ENCODE measurements around the gene TRNP1. TPM values are rescaled to one million over a fixed set of nuclear protein-coding genes. Genes with fewer than 3 reads are reported as not detected.

TRNP1 gene
- polyA plus RNA-seq, 1 experiment = 50.7 TPM

DNA sequence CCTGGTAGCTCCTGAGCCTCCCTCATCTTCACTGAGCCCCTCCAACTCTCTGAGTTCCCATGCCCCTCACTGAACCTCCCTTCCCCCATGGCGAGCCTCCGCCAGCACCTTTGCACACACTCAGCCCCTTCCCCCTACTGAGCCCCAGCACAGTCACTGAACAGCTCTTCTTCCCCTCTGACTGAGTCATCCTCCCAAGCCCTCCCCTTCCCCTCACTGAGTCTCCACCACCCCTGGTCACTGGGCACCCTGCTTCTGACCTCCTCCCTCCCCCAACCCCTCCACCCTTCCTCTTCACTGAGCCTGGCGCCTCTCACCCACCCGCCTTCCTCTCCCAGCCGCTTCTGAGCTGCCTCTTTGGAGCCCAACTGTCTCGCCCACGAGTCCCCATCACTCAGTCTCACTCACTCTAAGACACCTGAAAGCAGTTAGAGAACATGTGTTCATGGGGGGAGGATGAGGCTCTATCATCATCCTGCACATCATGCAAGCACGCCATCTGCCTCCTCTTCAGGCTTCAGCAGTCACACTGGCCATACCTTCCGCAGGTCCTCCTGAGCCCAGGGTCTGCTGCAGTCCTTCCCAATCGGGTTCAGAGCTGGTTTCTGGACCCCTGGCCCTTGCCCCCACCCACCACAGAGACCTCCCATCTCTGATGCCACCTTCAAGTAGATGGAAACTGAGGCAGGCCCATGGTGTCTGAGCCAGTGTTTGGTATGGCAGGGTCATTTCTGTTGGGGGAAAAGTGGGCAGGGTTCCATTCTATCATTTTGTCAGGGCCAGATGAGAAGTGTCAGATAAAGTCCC is 2.0 kb upstream of the TRNP1 start:
- peak overlapping the region; percentile 77 for H3K27ac ChIP-seq (ENCODE audit: low read depth, low read length)
- TF ChIP-seq, protein P1, sequence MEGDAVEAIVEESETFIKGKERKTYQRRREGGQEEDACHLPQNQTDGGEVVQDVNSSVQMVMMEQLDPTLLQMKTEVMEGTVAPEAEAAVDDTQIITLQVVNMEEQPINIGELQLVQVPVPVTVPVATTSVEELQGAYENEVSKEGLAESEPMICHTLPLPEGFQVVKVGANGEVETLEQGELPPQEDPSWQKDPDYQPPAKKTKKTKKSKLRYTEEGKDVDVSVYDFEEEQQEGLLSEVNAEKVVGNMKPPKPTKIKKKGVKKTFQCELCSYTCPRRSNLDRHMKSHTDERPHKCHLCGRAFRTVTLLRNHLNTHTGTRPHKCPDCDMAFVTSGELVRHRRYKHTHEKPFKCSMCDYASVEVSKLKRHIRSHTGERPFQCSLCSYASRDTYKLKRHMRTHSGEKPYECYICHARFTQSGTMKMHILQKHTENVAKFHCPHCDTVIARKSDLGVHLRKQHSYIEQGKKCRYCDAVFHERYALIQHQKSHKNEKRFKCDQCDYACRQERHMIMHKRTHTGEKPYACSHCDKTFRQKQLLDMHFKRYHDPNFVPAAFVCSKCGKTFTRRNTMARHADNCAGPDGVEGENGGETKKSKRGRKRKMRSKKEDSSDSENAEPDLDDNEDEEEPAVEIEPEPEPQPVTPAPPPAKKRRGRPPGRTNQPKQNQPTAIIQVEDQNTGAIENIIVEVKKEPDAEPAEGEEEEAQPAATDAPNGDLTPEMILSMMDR (IDR thresholded peaks at IDR 0.05; ENCODE audit: low read depth, low read length) = peak; percentile 8; the same call in 1 of the 2 replicates
- no peak for DNase-seq (ENCODE audit: low read depth, low spot score)
- no peak overlapping the region for H3K4me3 ChIP-seq (ENCODE audit: low read depth, low read length)
- ChIA-PET POLR2A (interaction anchor here (0.7 to 1.5 kb wide), 5 partner anchors 18 to 101 kb away, joined by 3 to 17 read pairs (median 3); partner anchors contain the start of gene GPN2), CTCF (interaction anchor here (0.6 to 0.8 kb wide), 3 partner anchors 25 to 106 kb away, joined by 3 read pairs; no protein-coding TSS in a partner anchor)
- H3K27me3 ChIP-seq (ENCODE audit: control insufficient read depth, insufficient read depth, low read length) = no peaks in the 10 kb centered on the region
- H3K9me3 ChIP-seq (ENCODE audit: control insufficient read depth, insufficient read depth, low read length) = no peaks in the 10 kb centered on the region

DNA sequence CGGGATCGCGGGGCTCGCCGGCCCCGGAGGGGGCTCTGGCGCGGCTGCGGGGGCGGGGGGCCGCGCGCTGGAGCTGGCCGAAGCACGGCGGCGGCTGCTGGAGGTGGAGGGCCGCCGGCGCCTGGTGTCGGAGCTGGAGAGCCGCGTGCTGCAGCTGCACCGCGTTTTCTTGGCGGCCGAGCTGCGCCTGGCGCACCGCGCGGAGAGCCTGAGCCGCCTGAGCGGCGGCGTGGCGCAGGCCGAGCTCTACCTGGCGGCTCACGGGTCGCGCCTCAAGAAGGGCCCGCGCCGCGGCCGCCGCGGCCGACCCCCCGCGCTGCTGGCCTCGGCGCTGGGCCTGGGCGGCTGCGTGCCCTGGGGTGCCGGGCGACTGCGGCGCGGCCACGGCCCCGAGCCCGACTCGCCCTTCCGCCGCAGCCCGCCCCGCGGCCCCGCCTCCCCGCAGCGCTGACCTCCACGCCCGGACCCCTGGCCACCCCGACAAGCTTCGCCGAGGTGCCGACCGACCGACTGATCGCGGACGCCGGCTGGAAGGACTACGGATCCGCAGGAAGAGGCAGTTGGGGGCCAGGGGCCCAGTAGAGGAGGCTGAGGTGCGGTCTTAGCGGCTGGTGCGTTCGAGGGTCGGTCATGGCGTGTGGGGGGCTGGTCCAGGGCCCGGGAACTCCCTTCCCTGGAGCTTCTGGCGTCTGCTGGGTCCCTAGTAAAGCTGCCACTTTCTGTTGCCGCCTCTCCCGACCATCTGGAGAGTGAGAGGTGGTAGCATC is 711 bp downstream of the TRNP1 start:
- POLR2A ChIA-PET = interaction anchor here (0.6 to 2.1 kb wide), 8 partner anchors 10 to 498 kb away, joined by 3 to 15 read pairs (median 4); partner anchors contain the start of gene TENT5B
- TF ChIP-seq, protein P1 (IDR thresholded peaks at IDR 0.05; ENCODE audit: low read depth, low read length) = no peak
- Histone ChIP-seq H3K4me3 (ENCODE audit: low read depth, low read length) (peak overlapping the region; percentile 79), H3K27me3 (ENCODE audit: control insufficient read depth, insufficient read depth, low read length) (no peaks in the 10 kb centered on the region), H3K9me3 (ENCODE audit: control insufficient read depth, insufficient read depth, low read length) (no peaks in the 10 kb centered on the region), H3K27ac (ENCODE audit: low read depth, low read length) (peak overlapping the region; percentile 11)
- CTCF ChIA-PET = interaction anchor here (0.8 to 5.6 kb wide), 4 partner anchors 26 to 103 kb away, joined by 3 to 65 read pairs (median 34); no protein-coding TSS in a partner anchor
- no peak for DNase-seq (ENCODE audit: low read depth, low spot score)

DNA sequence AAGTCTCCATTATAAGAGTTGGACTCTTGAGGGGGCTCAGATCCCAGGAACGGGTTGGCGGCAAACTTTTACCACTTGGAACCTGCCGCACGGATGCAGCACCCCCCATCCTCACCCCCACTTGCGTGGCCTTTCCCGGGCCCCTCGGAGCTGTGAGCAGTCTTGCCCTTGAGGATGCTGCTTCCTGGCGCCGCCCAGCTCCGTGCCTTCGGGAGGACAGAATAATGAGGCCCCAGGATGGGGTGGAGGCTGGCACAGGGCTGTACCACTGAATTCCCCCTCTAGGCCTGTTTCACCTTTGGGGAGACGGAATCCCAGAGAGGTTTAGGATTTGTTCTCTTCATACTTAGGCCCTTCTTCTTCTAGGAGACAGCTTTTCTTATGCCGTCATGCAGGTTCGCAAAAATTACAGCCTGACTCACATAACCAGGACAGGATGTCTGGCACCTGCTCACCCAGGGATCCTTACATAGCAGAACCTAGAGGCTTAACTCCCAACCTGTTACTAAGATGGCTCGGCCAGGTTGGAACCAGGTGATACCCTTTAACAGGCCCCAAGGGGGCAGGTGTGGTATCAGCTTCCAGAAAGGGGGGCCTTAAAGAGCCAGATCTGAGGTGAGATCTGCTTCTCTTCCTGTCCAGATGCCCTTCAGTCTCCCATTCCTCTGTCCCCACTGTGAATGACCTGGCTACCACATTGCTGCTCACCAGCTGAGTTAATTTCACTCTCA is 1.5 kb downstream of the TRNP1 start:
- H3K27ac ChIP-seq (ENCODE audit: low read depth, low read length) = peak overlapping the region; percentile 11
- CTCF ChIA-PET = interaction anchor here (0.8 to 5.6 kb wide), 3 partner anchors 26 to 102 kb away, joined by 3 to 65 read pairs (median 60); no protein-coding TSS in a partner anchor
- peak overlapping the region; percentile 79 for H3K4me3 ChIP-seq (ENCODE audit: low read depth, low read length)
- DNase-seq (ENCODE audit: low read depth, low spot score) = no peak
- H3K27me3 ChIP-seq (ENCODE audit: control insufficient read depth, insufficient read depth, low read length) = no peaks in the 10 kb centered on the region
- POLR2A ChIA-PET = interaction anchor here (0.7 to 2.1 kb wide), 4 partner anchors 10 to 305 kb away, joined by 3 to 15 read pairs (median 7); partner anchors contain the start of gene TENT5B
- TF ChIP-seq, protein P1 (IDR thresholded peaks at IDR 0.05; ENCODE audit: low read depth, low read length) = no peak
- H3K9me3 ChIP-seq (ENCODE audit: control insufficient read depth, insufficient read depth, low read length) = no peaks in the 10 kb centered on the region

DNA sequence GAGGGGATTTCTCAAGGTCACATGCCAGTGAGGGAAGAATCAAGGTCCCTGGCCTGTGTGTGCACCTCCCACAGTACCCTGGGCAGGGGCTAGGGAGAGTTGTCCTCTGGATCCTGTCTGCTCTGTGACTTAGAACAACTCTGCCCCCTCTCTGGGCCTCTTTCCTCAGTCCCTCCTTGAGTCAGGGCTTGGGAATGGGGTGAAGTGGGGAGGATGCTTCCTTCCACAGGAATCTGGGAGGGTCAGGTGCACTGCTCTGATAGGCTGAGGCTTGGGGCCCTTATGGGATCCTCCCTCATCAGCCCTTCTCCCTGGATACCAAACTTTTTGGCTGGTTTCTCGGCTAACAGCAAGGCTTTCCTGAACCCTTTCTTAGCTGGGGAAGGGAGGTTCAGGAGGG is 2.5 kb downstream of the TRNP1 start:
- H3K27ac ChIP-seq (ENCODE audit: low read depth, low read length) = peak overlapping the region; percentile 47
- no peak for DNase-seq (ENCODE audit: low read depth, low spot score)
- ChIA-PET POLR2A (no interaction called here), CTCF (interaction anchor here (1.1 to 5.6 kb wide), 10 partner anchors 10 to 109 kb away, joined by 3 to 65 read pairs (median 6); partner anchors contain the start of gene KDF1)
- no peaks in the 10 kb centered on the region for H3K27me3 ChIP-seq (ENCODE audit: control insufficient read depth, insufficient read depth, low read length)
- no peaks in the 10 kb centered on the region for H3K9me3 ChIP-seq (ENCODE audit: control insufficient read depth, insufficient read depth, low read length)
- peak overlapping the region; percentile 79 for H3K4me3 ChIP-seq (ENCODE audit: low read depth, low read length)
- TF ChIP-seq, protein P1 (IDR thresholded peaks at IDR 0.05; ENCODE audit: low read depth, low read length) = no peak
